ENCODE results near the gene KCNQ5.

- TF ChIP-seq EZH2 (IDR thresholded peaks at IDR 0.05; ENCODE audit: low read length) (no peak), CTCF (optimal IDR thresholded peaks at IDR 0.05 in 1 of 3, IDR thresholded peaks at IDR 0.05 in 1 of 3, conservative IDR thresholded peaks at IDR 0.05 in 1 of 3; ENCODE audit: extremely low read depth in 1 of 3, insufficient read depth in 2 of 3, low read length in 3 of 3) (no peak)
Observed at GRCh38 chr6:72850469-72850868, 228.6 kb downstream of the KCNQ5 start.

Data from keratinocyte (primary cell).